CD4-positive, alpha-beta T cell treated with Interleukin-4 for 4 hours (primary cell): ENCODE data around the gene CKM.

Experiments
- DNase-seq: peaks from one replicate; pipeline ENCODE4 v3.0.0-alpha.2; 2020

Gene CKM

GRCh38 chr19:45322744-45323281 is at the start of gene CKM:
Gene CKM (minus strand): TSS chr19:45322875. CDS start chr19:45319713, 3,162 bp downstream.
- no peak for DNase-seq

- peak; percentile 100 for DNase-seq
Observed at GRCh38 chr19:45370410-45371204, 47.9 kb upstream of the CKM start, which contains the start of gene ERCC2. Gene ERCC2 (minus strand): TSS chr19:45370573. CDS start chr19:45370540, 33 bp downstream.

GRCh38 chr19:45368737-45369340 is 46.2 kb upstream of the CKM start:
- DNase-seq = no peak

- no peak for DNase-seq
Observed at GRCh38 chr19:45368127-45368526, 45.5 kb upstream of the CKM start.

- no peak for DNase-seq
Observed at GRCh38 chr19:45364696-45365095, 42.0 kb upstream of the CKM start.

- DNase-seq = no peak
Observed at GRCh38 chr19:45363861-45364459, 41.3 kb upstream of the CKM start.

GRCh38 chr19:45362291-45362690 is 39.6 kb upstream of the CKM start:
- no peak for DNase-seq

GRCh38 chr19:45361608-45362007 is 38.9 kb upstream of the CKM start:
- DNase-seq = no peak

- DNase-seq = no peak
Observed at GRCh38 chr19:45358213-45358792, 35.6 kb upstream of the CKM start.

- DNase-seq = no peak
Observed at GRCh38 chr19:45357445-45357783, 34.7 kb upstream of the CKM start.

- DNase-seq = no peak
Observed at GRCh38 chr19:45356760-45357444, 34.2 kb upstream of the CKM start.

GRCh38 chr19:45355910-45356309 is 33.2 kb upstream of the CKM start:
- no peak for DNase-seq

GRCh38 chr19:45355402-45355801 is 32.7 kb upstream of the CKM start:
- DNase-seq = no peak

- DNase-seq = no peak
Observed at GRCh38 chr19:45354241-45354842, 31.7 kb upstream of the CKM start.

GRCh38 chr19:45352914-45353796 is 30.5 kb upstream of the CKM start:
- no peak for DNase-seq

GRCh38 chr19:45352471-45352870 is 29.8 kb upstream of the CKM start:
- no peak for DNase-seq

- no peak for DNase-seq
Observed at GRCh38 chr19:45352062-45352461, 29.4 kb upstream of the CKM start.

- DNase-seq = no peak
Observed at GRCh38 chr19:45351401-45351952, 28.8 kb upstream of the CKM start.

GRCh38 chr19:45350477-45351058 is 27.9 kb upstream of the CKM start:
- no peak for DNase-seq

GRCh38 chr19:45349430-45349941 is 26.8 kb upstream of the CKM start:
- no peak for DNase-seq

- DNase-seq = no peak
Observed at GRCh38 chr19:45349126-45349415, 26.4 kb upstream of the CKM start.
